GM18511 (cell line): Measurements from ENCODE around the gene COL2A1.

Source experiments
- ATAC-seq: cut with Tn5 transposase; IDR thresholded peaks from one replicate; pipeline ENCODE4 v1.9.1; 2021; ENCODE audit warnings: mild to moderate bottlenecking, moderate library complexity; ENCODE audit not compliant: unreplicated experiment

The COL2A1 gene

GRCh38 chr12:47991106-47992061 lies 12.9 kb downstream of the COL2A1 start:
- ATAC-seq = no peak

- ATAC-seq = peak; percentile 95
Observed at GRCh38 chr12:47990351-47991105, 13.7 kb downstream of the COL2A1 start.

DNA sequence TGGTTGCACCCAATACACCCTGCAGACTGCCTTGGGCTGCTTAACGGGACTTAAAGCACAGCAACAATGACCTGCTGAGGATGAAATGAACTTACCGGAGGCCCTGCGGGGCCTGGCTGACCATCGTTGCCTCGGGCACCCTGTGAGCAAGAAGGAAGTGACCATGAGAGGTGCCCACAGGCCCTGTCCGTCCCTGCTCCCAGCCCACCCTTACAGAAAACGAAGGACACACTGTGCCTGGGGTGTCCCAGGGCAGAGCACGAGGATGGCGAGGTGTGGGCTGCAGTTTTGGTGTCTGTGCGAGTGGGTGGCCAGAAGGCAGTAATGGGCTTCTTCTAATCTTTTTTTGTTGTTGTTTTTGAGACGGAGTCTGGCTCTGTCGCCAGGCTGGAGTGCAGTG lies 14.6 kb downstream of the COL2A1 start:
- ATAC-seq = no peak

DNA sequence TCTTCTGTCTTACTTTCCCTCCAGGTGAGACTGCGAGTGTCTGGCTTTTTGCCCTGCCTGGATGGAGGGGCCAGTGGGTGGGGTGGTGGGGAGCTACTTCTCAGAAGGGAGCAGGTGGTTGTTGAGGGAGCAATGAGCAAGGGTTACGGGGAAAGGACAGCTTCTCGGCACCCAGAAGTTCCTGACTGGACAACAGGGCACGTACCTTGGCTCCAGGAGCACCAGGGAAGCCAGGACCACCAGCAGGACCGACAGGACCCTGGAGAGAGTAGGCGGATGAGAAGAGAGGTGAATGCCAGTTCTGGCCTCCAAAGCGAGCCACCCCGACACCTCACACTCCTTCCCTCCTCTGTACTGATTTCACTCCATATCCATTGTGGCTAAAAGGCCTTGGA lies 15.3 kb downstream of the COL2A1 start:
- ATAC-seq = no peak

DNA sequence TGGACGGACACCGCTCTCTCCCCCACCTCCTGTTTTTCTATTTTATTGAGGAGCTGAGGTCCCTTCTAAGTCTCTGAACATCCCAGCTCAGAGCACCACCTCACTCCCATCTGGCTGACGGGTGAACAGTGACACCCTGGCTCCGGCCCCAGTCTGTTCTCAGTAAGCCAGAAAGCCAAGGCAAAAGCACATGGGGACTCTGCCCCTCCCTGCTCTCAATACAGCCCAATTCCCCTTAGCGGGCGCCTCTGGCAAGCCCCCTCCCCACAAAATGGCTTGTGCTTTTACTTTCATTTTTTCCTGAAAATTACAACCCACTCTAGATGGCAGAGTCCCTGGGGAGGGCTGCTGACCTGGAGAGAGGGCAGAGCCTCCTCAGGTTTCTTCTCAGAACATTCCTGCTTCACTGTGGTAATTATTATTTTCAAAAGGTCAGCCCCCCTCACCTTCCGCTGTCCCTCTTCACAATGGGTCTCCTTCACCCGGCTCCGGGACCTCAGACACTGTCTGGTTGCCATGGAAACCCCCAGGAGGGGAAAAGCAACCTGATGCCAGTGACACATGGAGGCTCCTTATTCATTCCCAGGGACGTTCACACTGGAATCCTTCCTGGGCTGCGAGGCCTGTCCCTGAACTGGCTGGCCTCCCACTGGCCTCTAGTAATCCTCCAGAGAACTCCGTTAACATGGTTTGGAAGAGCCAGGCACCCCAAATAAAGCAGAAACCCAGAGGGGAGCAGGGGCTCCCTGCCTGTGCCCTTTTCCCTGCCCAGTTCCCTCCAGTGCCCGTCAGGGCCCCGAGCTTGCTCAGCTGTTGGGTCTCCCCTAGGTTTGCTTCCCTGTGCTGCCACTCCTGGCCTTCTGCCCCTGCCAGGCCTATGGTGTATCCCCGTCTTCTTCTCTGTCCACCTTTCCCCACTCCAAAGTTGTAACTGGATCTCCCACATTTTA lies 15.9 kb downstream of the COL2A1 start:
- no peak for ATAC-seq

DNA sequence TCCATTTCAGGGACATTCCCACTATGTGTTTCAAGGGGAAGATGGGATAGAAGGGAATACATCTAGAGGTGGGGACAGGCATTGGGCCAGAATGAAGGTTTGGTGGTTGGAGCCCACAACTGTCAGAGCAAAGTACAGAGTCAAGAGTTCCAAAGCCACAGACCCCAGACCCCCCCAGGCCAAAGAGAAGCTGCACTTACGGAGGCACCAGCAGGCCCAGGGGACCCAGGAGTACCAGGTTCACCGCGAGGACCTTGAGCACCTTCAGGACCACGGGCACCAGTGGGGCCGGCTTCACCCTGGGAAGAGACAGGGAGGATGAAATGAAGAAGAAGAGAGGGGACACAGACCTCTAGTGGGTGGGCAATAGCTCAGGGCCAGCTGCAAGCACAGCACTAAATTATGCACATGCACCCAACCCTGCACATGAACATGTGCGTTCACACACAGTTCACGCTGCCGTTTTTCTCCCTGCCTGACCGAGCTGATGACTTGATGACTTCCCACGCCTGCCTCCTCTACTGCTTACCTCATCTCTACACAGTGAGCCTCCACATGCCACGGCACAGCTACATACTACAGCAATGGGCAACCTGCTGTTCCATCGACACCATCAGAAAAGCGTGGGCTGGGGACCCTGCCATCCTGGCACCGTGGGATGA lies 16.7 kb downstream of the COL2A1 start:
- no peak for ATAC-seq

GRCh38 chr12:47986832-47987231 lies 17.4 kb downstream of the COL2A1 start:
- ATAC-seq = no peak

- ATAC-seq = no peak
Observed at GRCh38 chr12:47986291-47986660, 18.0 kb downstream of the COL2A1 start.

DNA sequence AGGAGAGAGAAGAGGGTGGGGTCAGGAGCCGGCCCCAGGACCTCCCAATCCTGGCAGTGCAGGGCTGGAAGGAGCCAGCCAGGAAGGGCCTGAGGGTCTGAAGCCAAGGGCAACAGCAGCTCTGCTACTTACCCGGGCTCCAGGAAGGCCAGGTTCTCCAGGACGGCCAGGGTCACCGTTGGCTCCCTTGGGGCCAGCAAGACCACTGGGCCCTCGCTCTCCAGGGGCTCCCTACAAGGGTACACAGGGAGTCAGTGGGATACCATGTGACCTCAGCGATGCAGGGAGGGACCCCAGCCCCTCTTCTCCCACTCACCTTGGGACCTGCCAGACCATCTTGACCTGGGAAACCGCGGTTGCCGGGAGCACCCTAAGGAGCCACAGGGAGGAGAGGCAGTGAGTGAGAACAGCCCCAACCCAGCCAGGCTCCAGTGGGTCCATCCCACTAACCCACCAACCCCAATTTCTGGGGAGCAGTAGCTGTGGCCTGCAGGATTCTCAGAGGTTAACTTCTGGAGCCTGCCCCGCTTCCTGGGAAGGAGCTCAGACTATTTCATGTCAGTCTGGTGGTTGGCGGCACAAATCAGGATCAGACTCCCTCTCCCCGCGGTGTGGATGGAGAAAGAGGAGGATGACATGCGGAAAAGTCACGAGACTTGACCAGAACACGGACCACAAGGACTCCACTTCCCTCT lies 18.5 kb downstream of the COL2A1 start:
- no peak for ATAC-seq

- no peak for ATAC-seq
Observed at GRCh38 chr12:47984331-47984801, 19.9 kb downstream of the COL2A1 start.

DNA sequence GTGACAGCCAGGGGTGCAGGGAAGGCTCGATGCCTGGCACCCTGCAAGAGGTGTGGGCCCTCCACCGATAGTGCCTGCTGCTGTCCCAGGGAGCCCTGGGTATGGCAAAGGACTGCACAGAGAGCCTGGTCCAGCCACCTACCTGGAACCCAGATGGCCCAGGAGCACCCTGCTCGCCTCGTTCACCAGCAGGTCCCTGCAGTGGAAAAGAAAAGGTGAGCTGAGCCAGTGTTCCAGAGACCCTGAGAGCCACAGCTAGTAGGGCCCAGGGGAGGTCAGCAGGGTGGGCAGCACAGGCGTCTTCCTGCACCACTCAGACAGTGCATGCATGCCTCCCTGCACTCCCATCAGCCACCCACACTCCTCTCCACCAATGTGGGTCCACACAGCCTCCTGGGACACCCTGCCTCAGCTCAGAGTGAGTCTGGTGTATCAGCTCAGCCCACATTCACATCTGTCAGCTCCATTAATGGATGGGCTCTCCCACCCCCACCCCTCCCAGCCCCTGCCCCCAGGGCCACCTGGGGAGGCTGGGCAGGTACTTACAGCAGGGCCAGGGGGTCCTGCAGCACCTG lies 20.6 kb downstream of the COL2A1 start:
- ATAC-seq = no peak

DNA sequence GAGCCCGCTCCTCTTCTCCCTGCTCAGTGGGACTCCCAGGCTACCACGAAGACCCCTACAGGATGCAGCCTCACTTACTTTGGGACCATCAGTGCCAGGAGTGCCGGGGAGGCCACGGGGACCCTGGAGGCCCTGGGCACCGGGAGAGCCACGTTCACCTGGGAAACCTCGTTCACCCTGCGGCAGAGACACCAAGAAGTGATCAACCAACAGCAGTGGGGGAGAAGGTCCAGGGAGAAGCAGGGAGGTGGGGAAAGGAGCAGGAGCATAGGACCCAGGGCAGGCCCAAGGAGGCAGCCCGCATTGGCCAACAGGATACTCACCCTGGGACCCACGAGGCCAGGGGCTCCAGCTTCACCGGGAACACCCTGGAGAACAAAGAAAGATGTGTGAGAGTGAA lies 21.5 kb downstream of the COL2A1 start:
- no peak for ATAC-seq

DNA sequence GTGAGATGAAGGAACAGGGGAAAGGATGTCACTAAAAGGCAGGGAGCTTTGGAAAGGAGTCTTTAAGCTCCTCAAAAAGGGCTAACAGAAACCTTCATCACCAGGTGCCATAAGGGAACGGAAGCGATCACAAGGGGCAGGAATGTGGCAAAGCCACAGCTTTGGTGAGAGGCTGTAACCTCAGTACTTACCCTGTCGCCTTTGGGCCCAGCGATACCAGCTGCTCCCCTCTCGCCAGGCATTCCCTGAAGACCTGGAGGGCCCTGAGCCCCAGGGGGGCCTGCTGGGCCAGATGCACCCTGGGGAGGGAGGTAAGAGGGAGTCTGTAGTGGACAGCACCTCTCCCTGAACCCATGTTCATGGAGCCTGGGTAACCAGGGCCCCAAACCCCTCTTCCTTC lies 22.0 kb downstream of the COL2A1 start:
- no peak for ATAC-seq

DNA sequence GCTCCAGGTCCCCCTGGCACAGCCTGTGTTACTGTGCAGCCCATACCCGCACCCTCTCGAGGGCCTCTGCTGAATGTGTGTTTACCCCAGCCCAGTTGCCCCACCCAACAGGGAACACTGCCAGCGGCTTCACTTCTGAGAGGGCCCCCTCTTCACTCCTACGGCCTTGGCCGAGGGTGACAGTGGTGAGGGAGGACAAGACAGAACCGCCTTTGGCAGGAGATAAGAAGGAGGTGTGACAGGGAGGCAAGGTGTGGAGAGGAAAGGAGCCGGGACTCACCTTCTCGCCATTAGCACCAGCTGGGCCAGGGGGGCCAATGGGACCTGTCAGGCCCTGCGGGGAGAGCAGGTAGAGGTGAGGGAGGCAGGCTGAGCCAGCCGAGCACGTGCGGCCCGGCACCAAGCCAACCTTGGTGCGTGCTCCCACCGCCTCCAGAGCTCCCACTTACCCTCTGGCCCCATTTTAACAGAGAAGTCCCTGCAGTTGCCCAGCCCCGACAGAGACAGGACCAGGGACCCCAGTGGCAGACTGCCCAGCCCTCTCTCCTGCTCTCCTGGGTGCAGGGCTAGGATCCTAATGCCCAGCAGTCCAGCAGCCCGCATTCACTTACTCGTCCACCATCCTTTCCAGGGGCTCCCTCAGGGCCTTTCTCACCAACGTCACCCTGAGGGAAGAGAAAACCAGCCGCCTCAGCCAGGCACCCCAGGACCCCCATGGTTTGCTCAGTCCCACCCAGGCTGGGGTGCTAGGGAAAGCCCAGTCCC lies 22.6 kb downstream of the COL2A1 start:
- ATAC-seq = no peak

DNA sequence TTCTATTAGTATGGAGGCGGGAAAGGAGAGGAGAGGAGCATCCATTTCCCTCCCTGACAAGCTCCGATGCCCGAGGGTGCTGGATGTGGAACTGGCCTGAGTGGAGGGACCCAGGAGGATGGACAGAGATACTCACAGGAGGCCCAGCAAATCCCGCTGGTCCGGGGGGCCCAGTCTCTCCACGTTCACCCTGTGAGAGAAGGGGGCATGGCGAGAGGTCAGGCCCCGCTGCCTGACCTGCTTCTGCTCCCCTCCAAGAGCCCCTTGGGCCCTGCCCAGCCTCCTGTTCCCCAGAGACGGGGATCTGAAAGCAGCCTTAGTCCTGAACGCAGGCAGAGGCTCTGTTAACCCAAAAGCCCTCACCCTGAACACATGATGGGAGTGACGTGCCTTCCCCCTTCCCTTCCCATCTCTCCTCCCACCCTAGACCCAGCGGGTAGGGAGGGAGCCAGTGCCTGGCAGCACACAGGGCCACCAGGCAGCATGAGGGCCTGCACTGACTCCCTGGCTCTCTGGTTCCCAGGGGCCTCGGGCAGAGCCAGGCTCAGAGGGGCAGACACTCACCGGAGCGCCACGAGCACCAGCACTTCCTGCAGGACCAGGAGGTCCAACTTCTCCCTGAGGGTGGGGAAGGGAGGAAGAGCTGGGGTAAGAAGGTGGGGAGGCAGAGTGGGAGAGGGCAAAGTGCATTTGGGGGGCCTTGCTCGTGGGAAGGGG lies 23.3 kb downstream of the COL2A1 start:
- no peak for ATAC-seq

DNA sequence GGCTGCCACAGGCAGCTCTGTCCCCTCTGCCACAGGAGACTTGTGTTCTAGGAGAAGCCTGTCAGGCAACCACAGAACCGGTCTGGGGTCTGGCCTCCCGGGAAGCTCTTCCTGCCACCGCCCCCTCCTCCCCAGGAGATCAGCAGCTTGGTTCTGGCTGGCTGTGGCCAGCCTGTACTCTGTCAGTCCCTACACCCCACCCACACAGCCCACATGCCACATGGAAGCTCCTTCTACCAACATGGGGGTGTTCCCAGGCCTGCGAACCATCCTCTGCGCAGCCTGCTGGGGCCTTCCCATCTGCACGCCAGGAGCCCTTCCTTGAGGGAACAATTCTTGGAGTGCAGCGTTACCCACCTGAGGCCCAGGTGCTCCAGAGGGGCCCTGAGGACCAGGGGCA lies 24.1 kb downstream of the COL2A1 start:
- no peak for ATAC-seq

DNA sequence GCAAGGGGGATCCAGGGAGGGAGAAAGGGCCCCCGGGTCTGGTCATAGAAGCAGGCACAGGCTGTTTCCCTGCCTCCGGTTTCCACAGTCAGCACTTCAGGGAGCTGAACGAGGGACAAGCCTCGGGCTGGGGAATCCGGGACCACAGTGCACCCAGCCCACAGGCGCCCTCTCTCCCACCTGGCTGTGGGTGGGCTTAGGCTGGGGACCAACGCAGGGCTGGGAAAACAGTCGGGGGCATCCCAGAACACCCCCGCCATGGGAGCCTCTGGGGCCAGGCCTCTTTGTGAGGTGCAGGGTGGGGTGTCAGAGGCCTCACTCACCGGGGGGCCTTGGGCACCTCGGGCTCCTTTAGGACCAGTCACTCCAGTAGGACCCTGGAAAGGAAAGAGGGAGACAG lies 24.6 kb downstream of the COL2A1 start:
- no peak for ATAC-seq

DNA sequence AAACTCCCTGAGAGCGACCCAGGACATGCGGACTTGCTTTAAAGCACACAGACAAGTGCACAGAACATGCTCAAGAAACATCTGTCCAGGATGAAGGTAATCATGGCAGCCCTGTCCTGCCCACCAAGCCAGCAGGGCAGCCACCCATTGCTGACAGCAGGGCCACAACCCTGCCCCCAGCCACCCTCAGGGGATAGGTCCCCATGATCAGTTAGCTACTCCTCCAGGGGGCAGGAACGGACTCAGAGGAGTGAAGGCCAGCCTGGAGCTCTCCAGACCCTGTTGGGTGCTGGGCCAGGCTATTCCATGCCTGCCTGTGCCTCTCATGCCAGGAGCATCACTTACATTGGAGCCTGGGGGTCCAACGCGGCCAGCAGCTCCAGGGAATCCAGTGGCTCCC lies 25.1 kb downstream of the COL2A1 start:
- ATAC-seq = no peak
